PC-9 (cell line): ENCODE data around the gene HSD17B10. TPM values are rescaled to one million over a fixed set of nuclear protein-coding genes. Genes with fewer than 3 reads are reported as not detected.

Source experiments
- BruUV-seq: library from RNA; stranded (reverse); fragments of 400-500 nt; replicated peaks from 2 replicates; lab custom pipeline; 2021; lab: Mats Ljungman, UMichigan
- CTCF ChIA-PET: fragments of 300-600 bp; sonication (Branson Sonifier 250); formaldehyde crosslinking; loops from one replicate; lab custom pipeline; 2022; ENCODE audit warnings: antibody characterized with exemption; lab: Charles Lee
- POLR2A ChIA-PET: fragments of 300-600 bp; sonication (Branson Sonifier 250); formaldehyde crosslinking; loops from one replicate; lab custom pipeline; 2022; ENCODE audit warnings: antibody characterized with exemption; ENCODE audit not compliant: unreplicated experiment; lab: Charles Lee
- DNase-seq, 2 experiments: peaks; one replicate each; pipeline versions ENCODE4 v3.0.0 to v3.0.0-alpha.2; 2015 to 2022; ENCODE audit warnings: mixed read lengths in 1 of 2
- H2AFZ ChIP-seq: fragments of 200-600 bp; sonication (generic); 2 replicates; pipeline ENCODE4 v1.8.1; 2017; ENCODE audit warnings: antibody characterized with exemption
- H3F3A ChIP-seq: fragments of 200-600 bp; sonication (generic); 2 replicates; pipeline ENCODE4 v1.8.1; 2017; ENCODE audit warnings: antibody characterized with exemption, mild to moderate bottlenecking, low read depth; ENCODE audit not compliant: insufficient read depth
- H3K27ac ChIP-seq: fragments of 200-600 bp; sonication (generic); 2 replicates; pipeline ENCODE4 v1.6.1; 2016; ENCODE audit warnings: mixed run types
- H3K27me3 ChIP-seq: fragments of 200-600 bp; sonication (generic); 2 replicates; pipeline ENCODE4 v1.6.1; 2016; ENCODE audit warnings: low read depth, mixed run types; ENCODE audit not compliant: insufficient read depth
- H3K36me3 ChIP-seq: fragments of 200-600 bp; sonication (generic); 2 replicates; pipeline ENCODE4 v1.6.1; 2016; ENCODE audit warnings: low read depth, mixed run types
- H3K4me1 ChIP-seq: fragments of 200-600 bp; sonication (generic); replicated peaks from 2 replicates; pipeline ENCODE4 v1.6.1; 2016; ENCODE audit warnings: mixed run types; ENCODE audit not compliant: insufficient read depth
- H3K4me2 ChIP-seq: fragments of 200-600 bp; sonication (generic); 2 replicates; pipeline ENCODE4 v1.6.1; 2017; ENCODE audit warnings: mixed run types
- H3K4me3 ChIP-seq: fragments of 200-600 bp; sonication (generic); 2 replicates; pipeline ENCODE4 v1.6.1; 2016; ENCODE audit warnings: mixed run types
- H3K79me2 ChIP-seq: fragments of 200-600 bp; sonication (generic); 2 replicates; pipeline ENCODE4 v1.6.1; 2017; ENCODE audit warnings: low read depth, mixed run types
- H3K9me2 ChIP-seq: fragments of 200-600 bp; sonication (generic); 2 replicates; pipeline ENCODE4 v1.8.1; 2017; ENCODE audit warnings: mild to moderate bottlenecking; ENCODE audit not compliant: insufficient read depth
- H3K9me3 ChIP-seq: fragments of 200-600 bp; sonication (generic); 2 replicates; pipeline ENCODE4 v1.8.1; 2016; ENCODE audit warnings: low read depth; ENCODE audit not compliant: insufficient read depth
- H4K20me1 ChIP-seq: fragments of 200-600 bp; sonication (generic); 2 replicates; pipeline ENCODE4 v1.8.1; 2017; ENCODE audit not compliant: insufficient read depth
- EZH2 ChIP-seq: fragments of 200-600 bp; sonication (generic); IDR thresholded peaks from 2 replicates; pipeline ENCODE4 v1.8.0; 2017; ENCODE audit warnings: antibody characterized with exemption, low read depth
- intact Hi-C: fragments of 100-400 bp; cut with micrococcal nuclease; formaldehyde crosslinking; loops from one replicate; pipeline ENCODE4 v1.10.0; 2022; ENCODE audit not compliant: unreplicated experiment
- total RNA-seq: library from RNA; stranded (reverse); gene quantifications from 2 replicates; pipeline ENCODE4 v1.2.3, GENCODE V29; 2021
- TF ChIP-seq, protein P1 (sequence below): fragments of 200-600 bp; sonication (generic); conservative IDR thresholded peaks from 2 replicates; pipeline ENCODE4 v1.6.1; 2017; ENCODE audit warnings: mixed run types, antibody characterized with exemption, mild to moderate bottlenecking, moderate library complexity

HSD17B10 gene
- total RNA-seq, 1 experiment from 2014 or later: 234 TPM

- no peaks in the 10 kb centered on the region for H3K4me1 ChIP-seq
- ChIA-PET POLR2A (no interaction called here), CTCF (interaction anchor here (0.7 kb wide), 1 partner anchor 12 kb away, joined by 3 read pairs; no protein-coding TSS in a partner anchor)
- BruUV-seq: no TSS peak
- H2AFZ ChIP-seq: no peak overlapping the region
- intact Hi-C loops: no loop called here
- no peaks in the 10 kb centered on the region for H3F3A ChIP-seq
- no peak overlapping the region for H3K27ac ChIP-seq
- H3K9me2 ChIP-seq: no peaks in the 10 kb centered on the region
- H3K9me3 ChIP-seq: no peaks in the 10 kb centered on the region
- H4K20me1 ChIP-seq: no peaks in the 10 kb centered on the region
- H3K4me3 ChIP-seq: no peak overlapping the region
- no peak for DNase-seq
- no peaks in the 10 kb centered on the region for H3K27me3 ChIP-seq
- H3K79me2 ChIP-seq: no peaks in the 10 kb centered on the region
- no peak overlapping the region for H3K4me2 ChIP-seq
- TF ChIP-seq, protein P1, sequence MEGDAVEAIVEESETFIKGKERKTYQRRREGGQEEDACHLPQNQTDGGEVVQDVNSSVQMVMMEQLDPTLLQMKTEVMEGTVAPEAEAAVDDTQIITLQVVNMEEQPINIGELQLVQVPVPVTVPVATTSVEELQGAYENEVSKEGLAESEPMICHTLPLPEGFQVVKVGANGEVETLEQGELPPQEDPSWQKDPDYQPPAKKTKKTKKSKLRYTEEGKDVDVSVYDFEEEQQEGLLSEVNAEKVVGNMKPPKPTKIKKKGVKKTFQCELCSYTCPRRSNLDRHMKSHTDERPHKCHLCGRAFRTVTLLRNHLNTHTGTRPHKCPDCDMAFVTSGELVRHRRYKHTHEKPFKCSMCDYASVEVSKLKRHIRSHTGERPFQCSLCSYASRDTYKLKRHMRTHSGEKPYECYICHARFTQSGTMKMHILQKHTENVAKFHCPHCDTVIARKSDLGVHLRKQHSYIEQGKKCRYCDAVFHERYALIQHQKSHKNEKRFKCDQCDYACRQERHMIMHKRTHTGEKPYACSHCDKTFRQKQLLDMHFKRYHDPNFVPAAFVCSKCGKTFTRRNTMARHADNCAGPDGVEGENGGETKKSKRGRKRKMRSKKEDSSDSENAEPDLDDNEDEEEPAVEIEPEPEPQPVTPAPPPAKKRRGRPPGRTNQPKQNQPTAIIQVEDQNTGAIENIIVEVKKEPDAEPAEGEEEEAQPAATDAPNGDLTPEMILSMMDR: no peak
- TF ChIP-seq EZH2: no peak
- no peaks in the 10 kb centered on the region for H3K36me3 ChIP-seq
These were observed 30.6 kb downstream of the HSD17B10 start for GRCh38 chrX:53403535-53403934.

DNA sequence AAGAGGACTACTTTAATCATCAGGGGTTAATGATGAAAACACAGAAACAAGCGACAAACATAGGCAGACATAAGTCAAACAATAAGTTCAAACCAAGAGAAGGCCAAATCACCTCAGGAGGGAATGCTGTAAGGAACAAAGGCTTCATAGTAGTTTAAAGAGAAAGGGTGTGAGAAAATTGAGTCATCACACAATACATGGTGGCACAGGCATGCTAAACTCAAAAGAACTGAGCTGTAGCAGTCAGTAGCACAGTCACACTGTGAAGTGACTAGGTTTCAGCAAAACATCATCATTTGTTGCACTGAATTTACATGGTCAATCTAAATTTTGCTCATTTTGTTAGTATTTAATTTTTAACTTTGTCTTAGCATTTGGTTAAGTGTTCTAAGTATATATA, 36.0 kb downstream of the HSD17B10 start:
- intact Hi-C loops: no loop called here
- no peak overlapping the region for H3K27ac ChIP-seq
- ChIA-PET CTCF (interaction anchor here (0.5 kb wide), 1 partner anchor 123 kb away, joined by 9 read pairs; no protein-coding TSS in a partner anchor), POLR2A (no interaction called here)
- H3K27me3 ChIP-seq: no peaks in the 10 kb centered on the region
- no peaks in the 10 kb centered on the region for H3F3A ChIP-seq
- TF ChIP-seq EZH2: no peak
- TF ChIP-seq, protein P1: no peak
- H3K79me2 ChIP-seq: no peaks in the 10 kb centered on the region
- BruUV-seq: no TSS peak
- no peaks in the 10 kb centered on the region for H3K4me1 ChIP-seq
- H2AFZ ChIP-seq: no peak overlapping the region
- no peak overlapping the region for H3K4me2 ChIP-seq
- H4K20me1 ChIP-seq: no peaks in the 10 kb centered on the region
- H3K9me2 ChIP-seq: no peaks in the 10 kb centered on the region
- no peak overlapping the region for H3K4me3 ChIP-seq
- no peaks in the 10 kb centered on the region for H3K36me3 ChIP-seq
- no peak for DNase-seq
- H3K9me3 ChIP-seq: no peaks in the 10 kb centered on the region

- intact Hi-C loops: no loop called here
- H3K36me3 ChIP-seq: no peaks in the 10 kb centered on the region
- H3F3A ChIP-seq: no peaks in the 10 kb centered on the region
- no TSS peak for BruUV-seq
- CTCF ChIA-PET: interaction anchor here (0.6 kb wide), 1 partner anchor 111 kb away, joined by 3 read pairs; no protein-coding TSS in a partner anchor
- H3K79me2 ChIP-seq: no peaks in the 10 kb centered on the region
- no peaks in the 10 kb centered on the region for H4K20me1 ChIP-seq
- POLR2A ChIA-PET: no interaction called here
- no peaks in the 10 kb centered on the region for H3K27me3 ChIP-seq
- TF ChIP-seq, protein P1: no peak
- TF ChIP-seq EZH2: no peak
- no peak overlapping the region for H2AFZ ChIP-seq
- no peak for DNase-seq
- no peaks in the 10 kb centered on the region for H3K9me2 ChIP-seq
- no peak overlapping the region for H3K27ac ChIP-seq
- no peak overlapping the region for H3K4me2 ChIP-seq
- H3K4me3 ChIP-seq: no peak overlapping the region
- no peaks in the 10 kb centered on the region for H3K4me1 ChIP-seq
- no peaks in the 10 kb centered on the region for H3K9me3 ChIP-seq
These were observed 38.4 kb downstream of the HSD17B10 start for GRCh38 chrX:53395605-53396298.
